Kidney (tissue), 14 donors: Measurements from ENCODE around the gene SLC50A1. TPM values are rescaled to one million over a fixed set of nuclear protein-coding genes. Genes with fewer than 3 reads are reported as not detected.

Experiments used
- DNase-seq, 5 donors: peaks; one replicate each; pipeline ENCODE4 v3.0.0-alpha.2; 2013 to 2020
- FAIRE-seq: peaks from 2 replicates; lab custom pipeline; 2012; peaks lifted over from hg19 to GRCh38; lab: Jason Lieb, UNC
- H3K27ac ChIP-seq, 2 donors: one replicate each; pipeline ENCODE4 v1.7.0; 2013; ENCODE audit warnings: low read depth in 2 of 2, low read length in 2 of 2, inconsistent platforms in 1 of 2
- H3K27me3 ChIP-seq: one replicate; pipeline ENCODE4 v1.7.1; 2013; ENCODE audit warnings: low read length, inconsistent platforms; ENCODE audit not compliant: control insufficient read depth, insufficient read depth
- H3K36me3 ChIP-seq, 3 donors: one replicate each; pipeline versions ENCODE4 v1.7.0 to v1.7.1; 2013; ENCODE audit warnings: low read length in 3 of 3, control low read depth in 1 of 3, inconsistent platforms in 1 of 3; ENCODE audit not compliant: insufficient read depth in 3 of 3, control insufficient read depth in 2 of 3
- H3K4me1 ChIP-seq, 3 donors: one replicate each; pipeline versions ENCODE4 v1.7.0 to v1.7.1; 2013; ENCODE audit warnings: low read length in 3 of 3, inconsistent platforms in 1 of 3, low read depth in 1 of 3; ENCODE audit not compliant: control insufficient read depth in 2 of 3, insufficient read depth in 2 of 3
- H3K4me3 ChIP-seq, 3 donors: one replicate each; pipeline versions ENCODE4 v1.7.0 to v1.8.1; 2013; ENCODE audit warnings: low read length in 3 of 3, control low read depth in 1 of 3, inconsistent platforms in 1 of 3
- H3K9ac ChIP-seq, 3 donors: one replicate each; pipeline versions ENCODE4 v1.7.0 to v1.7.1; 2013; ENCODE audit warnings: low read length in 3 of 3, control low read depth in 1 of 3, inconsistent platforms in 1 of 3
- H3K9me3 ChIP-seq, 3 donors: one replicate each; pipeline versions ENCODE4 v1.7.0 to v1.7.1; 2013; ENCODE audit warnings: low read length in 3 of 3, control low read depth in 1 of 3, inconsistent platforms in 1 of 3; ENCODE audit not compliant: control insufficient read depth in 2 of 3, insufficient read depth in 1 of 3
- CTCF ChIP-seq: IDR thresholded peaks from 3 replicates; pipeline ENCODE4 v1.5.1; 2012; ENCODE audit warnings: mild to moderate bottlenecking, moderate library complexity, borderline replicate concordance; ENCODE audit not compliant: insufficient read depth; ENCODE audit errors: extremely low read depth
- intact Hi-C: fragments of 100-400 bp; cut with DNase I; formaldehyde crosslinking; loops from one replicate; pipeline ENCODE4 v1.11.1; 2022
- polyA plus RNA-seq: library from polyadenylated mRNA; stranded (reverse); fragments of 350-450 nt; fragmentation: Illumina TruSeq; extraction: RNeasy Lipid Tissue Mini Kit (QIAGEN cat#74804); gene quantifications from one replicate; pipeline ENCODE4 v1.2.3, GENCODE V29; 2014; ENCODE audit warnings: low read depth, low replicate concordance; ENCODE audit not compliant: insufficient read depth
- total RNA-seq: library from RNA; stranded (reverse); fragmentation: NEBNext Ultra II Directional; extraction: Animal tissue kit (Norgen Biotek cat#: 25700); gene quantifications from one replicate; pipeline ENCODE4 v1.2.1, GENCODE V29; 2021
- donor health status: control.
- donor health status: control.
- donor health status: control.
- donor health status: control.
- donor health status: control.
- donor health status: DM: yes; HTN: yes; CAD: no.
- donor health status: Normal renal cell carcinoma (clear cell type).

Gene SLC50A1
- total and polyA plus RNA-seq, 2 donors from 2014 or later = 34.8 to 61.8 TPM

DNA sequence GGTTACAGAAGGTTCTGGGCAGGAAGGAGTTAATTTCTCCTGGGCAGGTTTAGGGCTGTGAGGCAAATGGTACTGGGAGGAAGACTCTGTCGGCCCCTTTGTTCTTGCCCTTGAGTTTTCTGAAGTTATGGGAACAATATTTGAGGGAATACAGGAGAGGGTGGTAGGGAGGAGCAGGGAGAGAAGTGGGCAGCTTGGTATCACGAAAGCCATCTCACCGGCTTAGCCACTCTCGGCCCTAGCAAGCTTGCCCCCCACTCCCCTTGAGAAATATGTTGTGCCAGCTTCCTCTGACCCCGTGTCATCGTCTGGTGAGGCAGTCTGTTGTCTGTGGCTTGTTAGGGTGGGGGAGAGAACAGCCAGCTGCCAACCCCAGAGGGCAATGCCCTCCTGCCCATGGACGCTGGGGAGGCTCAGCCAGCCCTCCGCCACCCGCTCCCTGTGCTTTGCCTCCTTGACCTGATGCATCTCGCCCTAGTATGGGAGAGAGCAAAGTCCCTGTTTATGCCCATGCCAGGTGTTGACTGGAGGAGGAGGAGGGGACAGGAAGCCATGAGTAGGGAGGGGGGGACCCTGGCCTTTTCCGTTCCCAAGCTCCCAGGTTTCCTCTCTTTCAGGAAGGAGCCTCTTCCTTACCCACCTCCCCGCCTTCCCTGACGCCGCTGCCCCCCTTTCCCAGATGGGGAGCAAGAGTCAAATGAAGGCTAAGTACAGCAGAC, 6.7 kb upstream of the SLC50A1 start:
- H3K36me3 ChIP-seq = peaks cover 3 to 22% (median 16%) of the 10 kb centered on the region in 3 donors
- no peak for FAIRE-seq
- H3K27ac ChIP-seq = peak overlapping the region; percentile 90 to 97
- no peaks in the 10 kb centered on the region for H3K9me3 ChIP-seq
- H3K4me3 ChIP-seq = peak overlapping the region; percentile 46 to 99 (median 96)
- no peak for TF ChIP-seq CTCF
- H3K9ac ChIP-seq = peak overlapping the region; percentile 20 to 83 (median 50)
- DNase-seq = peak in 4 of 5 donors; percentile 41 to 75 (median 58)
- intact Hi-C loops = no loop called here
- H3K27me3 ChIP-seq = no peaks in the 10 kb centered on the region
- peaks cover 0 to 38% (median 26%) of the 10 kb centered on the region in 3 donors for H3K4me1 ChIP-seq

GRCh38 chr1:155130272-155131006, 5.2 kb upstream of the SLC50A1 start:
- H3K27me3 ChIP-seq = no peaks in the 10 kb centered on the region
- H3K36me3 ChIP-seq = peaks cover 3 to 31% (median 23%) of the 10 kb centered on the region in 3 donors
- peak overlapping the region; percentile 1 to 99 (median 96) for H3K4me3 ChIP-seq
- no peak for TF ChIP-seq CTCF
- FAIRE-seq = no peak
- H3K9me3 ChIP-seq = no peaks in the 10 kb centered on the region
- peak in 4 of 5 donors; percentile 61 to 84 (median 72) for DNase-seq
- peaks cover 0 to 41% (median 22%) of the 10 kb centered on the region in 3 donors for H3K4me1 ChIP-seq
- peak overlapping the region in 2 of 3 donors; percentile 45 to 83 for H3K9ac ChIP-seq
- intact Hi-C loops = no loop called here
- H3K27ac ChIP-seq = peak overlapping the region; percentile 90 to 97

DNA sequence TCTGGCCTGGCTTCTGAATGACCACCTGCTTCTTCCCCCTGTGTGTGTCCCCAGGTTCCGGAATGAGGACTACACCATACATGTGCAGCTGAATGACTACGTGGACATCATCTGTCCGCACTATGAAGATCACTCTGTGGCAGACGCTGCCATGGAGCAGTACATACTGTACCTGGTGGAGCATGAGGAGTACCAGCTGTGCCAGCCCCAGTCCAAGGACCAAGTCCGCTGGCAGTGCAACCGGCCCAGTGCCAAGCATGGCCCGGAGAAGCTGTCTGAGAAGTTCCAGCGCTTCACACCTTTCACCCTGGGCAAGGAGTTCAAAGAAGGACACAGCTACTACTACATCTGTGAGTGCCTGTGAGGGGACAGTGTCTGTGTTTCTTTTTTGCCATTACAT, 4.4 kb upstream of the SLC50A1 start:
- peaks cover 3 to 31% (median 23%) of the 10 kb centered on the region in 3 donors for H3K36me3 ChIP-seq
- H3K27me3 ChIP-seq = no peaks in the 10 kb centered on the region
- intact Hi-C loops = no loop called here
- FAIRE-seq = no peak
- H3K27ac ChIP-seq = peak overlapping the region; percentile 45 to 90
- DNase-seq = no peak
- peak overlapping the region in 2 of 3 donors; percentile 96 to 99 for H3K4me3 ChIP-seq
- peaks cover 0 to 39% (median 22%) of the 10 kb centered on the region in 3 donors for H3K4me1 ChIP-seq
- TF ChIP-seq CTCF = no peak
- H3K9ac ChIP-seq = peak overlapping the region in 2 of 3 donors; percentile 12 to 83
- no peaks in the 10 kb centered on the region for H3K9me3 ChIP-seq
